Ishikawa (cell line): Measurements from ENCODE around the gene ATP5PD.

Source experiments
- CEBPB ChIP-seq: IDR thresholded peaks from 2 replicates; pipeline ENCODE4 v1.6.1; 2012
- CREB1 ChIP-seq: IDR thresholded peaks from 2 replicates; pipeline ENCODE4 v1.6.1; 2012; ENCODE audit warnings: low read depth
- MAX ChIP-seq: IDR thresholded peaks from 2 replicates; pipeline ENCODE4 v1.6.1; 2012
- ZBTB7A ChIP-seq: IDR thresholded peaks from 2 replicates; pipeline ENCODE4 v1.6.1; 2012; ENCODE audit warnings: low read depth

- no peak for TF ChIP-seq ZBTB7A
- TF ChIP-seq MAX = no peak
- no peak for TF ChIP-seq CEBPB
- no peak for TF ChIP-seq CREB1
These were observed 45.1 kb upstream of the ATP5PD start for GRCh38 chr17:75091855-75092327.
